Measurements from ENCODE around the gene FAM25G.

GRCh38 chr10:47443145-47443544 is 48.4 kb downstream of the FAM25G start:
- TF ChIP-seq TFE3 (CRISPR knock-in tag; IDR thresholded peaks at IDR 0.05) (no peak), ZNF146 (CRISPR knock-in tag; IDR thresholded peaks at IDR 0.05; ENCODE audit: unreplicated experiment) (no peak), MYC (IDR thresholded peaks at IDR 0.05; ENCODE audit: low read depth, low read length) (no peak), MYC (CRISPR knock-in tag; IDR thresholded peaks at IDR 0.05; ENCODE audit: borderline replicate concordance, low read depth) (no peak), ZNF395 (CRISPR knock-in tag; IDR thresholded peaks at IDR 0.05) (no peak), TCFL5 (CRISPR knock-in tag; conservative IDR thresholded peaks at IDR 0.05) (no peak), CTCFL (IDR thresholded peaks at IDR 0.05; ENCODE audit: borderline replicate concordance, insufficient read depth, low read depth, low read length, poor library complexity, severe bottlenecking) (no peak), CTCF (IDR thresholded peaks at IDR 0.05 in 2 of 3, conservative IDR thresholded peaks at IDR 0.05 in 1 of 3; ENCODE audit: insufficient read depth in 2 of 3, low read depth in 1 of 3, low read length in 3 of 3) (no peak), KLF6 (CRISPR knock-in tag; IDR thresholded peaks at IDR 0.05; ENCODE audit: borderline replicate concordance) (no peak), KDM1A (IDR thresholded peaks at IDR 0.05) (no peak), TAF1 (IDR thresholded peaks at IDR 0.05; ENCODE audit: control insufficient read depth, extremely low read depth, insufficient read depth, low read length, severe bottlenecking) (no peak), HES1 (IDR thresholded peaks at IDR 0.05; ENCODE audit: low read depth) (no peak), ZNF583 (CRISPR knock-in tag; IDR thresholded peaks at IDR 0.05) (no peak), NRF1 (conservative IDR thresholded peaks at IDR 0.05 in 1 of 2, IDR thresholded peaks at IDR 0.05 in 1 of 2) (no peak)

Measured in K562 (cell line).